Subcutaneous abdominal adipose tissue (tissue), 5 donors: ENCODE measurements around the gene GABBR2.

Source experiments
- H3K27ac ChIP-seq: one replicate; pipeline ENCODE4 v1.7.0; 2013; ENCODE audit warnings: low read depth, mild to moderate bottlenecking, inconsistent platforms, low read length, moderate library complexity
- H3K27me3 ChIP-seq, 5 donors: one replicate each; pipeline ENCODE4 v1.7.0; 2013; ENCODE audit warnings: low read length in 5 of 5, inconsistent platforms in 1 of 5; ENCODE audit not compliant: control insufficient read depth in 5 of 5, insufficient read depth in 4 of 5
- H3K36me3 ChIP-seq, 5 donors: one replicate each; pipeline ENCODE4 v1.7.0; 2013; ENCODE audit warnings: low read length in 5 of 5; ENCODE audit not compliant: control insufficient read depth in 5 of 5, insufficient read depth in 5 of 5
- H3K4me1 ChIP-seq, 5 donors: one replicate each; pipeline ENCODE4 v1.7.0; 2013; ENCODE audit warnings: low read length in 5 of 5, mild to moderate bottlenecking in 3 of 5, moderate library complexity in 1 of 5; ENCODE audit not compliant: control insufficient read depth in 5 of 5, insufficient read depth in 5 of 5
- H3K4me3 ChIP-seq, 5 donors: one replicate each; pipeline ENCODE4 v1.7.0; 2013; ENCODE audit warnings: low read length in 5 of 5, low read depth in 1 of 5
- H3K9ac ChIP-seq, 5 donors: one replicate each; pipeline ENCODE4 v1.7.0; 2013; ENCODE audit warnings: low read length in 5 of 5, mild to moderate bottlenecking in 4 of 5, moderate library complexity in 3 of 5
- H3K9me3 ChIP-seq, 5 donors: one replicate each; pipeline ENCODE4 v1.7.0; 2013; ENCODE audit warnings: low read length in 5 of 5; ENCODE audit not compliant: control insufficient read depth in 5 of 5
- donor health status: healthy.
- donor health status: healthy.
- donor health status: healthy.
- donor health status: healthy.
- donor health status: healthy.

GABBR2 gene

GRCh38 chr9:98369471-98369870 lies 339.3 kb downstream of the GABBR2 start:
- Histone ChIP-seq H3K27ac (no peak overlapping the region), H3K9me3 (peaks cover 3 to 19% (median 15%) of the 10 kb centered on the region in 5 donors), H3K36me3 (no peaks in the 10 kb centered on the region), H3K27me3 (peaks cover 0 to 7% (median 3%) of the 10 kb centered on the region in 5 donors), H3K4me3 (no peak overlapping the region), H3K9ac (no peak overlapping the region), H3K4me1 (no peaks in the 10 kb centered on the region)

- Histone ChIP-seq H3K27ac (no peak overlapping the region), H3K9me3 (peaks cover 3 to 19% (median 15%) of the 10 kb centered on the region in 5 donors), H3K4me1 (peaks cover 0 to 3% (median 0%) of the 10 kb centered on the region in 5 donors), H3K27me3 (peaks cover 0 to 7% (median 3%) of the 10 kb centered on the region in 5 donors), H3K36me3 (no peaks in the 10 kb centered on the region), H3K9ac (no peak overlapping the region), H3K4me3 (no peak overlapping the region)
These were observed 339.7 kb downstream of the GABBR2 start for GRCh38 chr9:98369066-98369425.

GRCh38 chr9:98368366-98369065 lies 340.2 kb downstream of the GABBR2 start:
- H3K36me3 ChIP-seq = no peaks in the 10 kb centered on the region
- no peak overlapping the region for H3K27ac ChIP-seq
- peaks cover 0 to 7% (median 3%) of the 10 kb centered on the region in 5 donors for H3K27me3 ChIP-seq
- peaks cover 3 to 19% (median 15%) of the 10 kb centered on the region in 5 donors for H3K9me3 ChIP-seq
- peaks cover 0 to 5% (median 0%) of the 10 kb centered on the region in 5 donors for H3K4me1 ChIP-seq
- H3K4me3 ChIP-seq = no peak overlapping the region
- no peak overlapping the region for H3K9ac ChIP-seq

- Histone ChIP-seq H3K27ac (no peak overlapping the region), H3K27me3 (peaks cover 0 to 7% (median 3%) of the 10 kb centered on the region in 5 donors), H3K9ac (no peak overlapping the region), H3K9me3 (peaks cover 3 to 19% (median 15%) of the 10 kb centered on the region in 5 donors), H3K4me3 (no peak overlapping the region), H3K36me3 (no peaks in the 10 kb centered on the region), H3K4me1 (peaks cover 0 to 5% (median 0%) of the 10 kb centered on the region in 5 donors)
These were observed 340.8 kb downstream of the GABBR2 start for GRCh38 chr9:98367923-98368322.

DNA sequence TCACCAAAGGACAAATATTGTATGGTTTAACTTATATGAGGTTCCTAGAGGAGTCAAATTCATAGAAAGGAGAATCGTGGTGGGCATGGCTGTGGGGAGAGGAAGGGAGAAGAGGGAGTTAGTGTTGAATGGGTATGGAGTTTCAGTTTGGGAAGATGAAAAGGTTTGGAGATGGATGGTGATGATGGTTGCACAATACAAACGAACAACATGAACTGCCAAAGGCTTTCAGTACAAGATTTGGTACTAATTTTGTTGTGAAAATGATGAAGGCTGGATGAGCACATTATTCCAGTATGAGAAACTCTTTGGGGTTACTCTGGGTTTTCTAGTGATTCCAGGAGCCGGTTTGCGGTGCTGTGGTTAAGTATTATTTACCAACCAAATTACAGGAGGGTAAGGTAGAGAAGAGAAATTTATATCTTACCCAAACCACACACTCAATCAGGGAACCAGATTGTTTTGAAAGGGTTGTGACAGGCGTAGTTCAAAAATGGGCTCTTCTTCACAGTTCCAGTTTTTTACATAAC lies 341.3 kb downstream of the GABBR2 start:
- Histone ChIP-seq H3K9ac (no peak overlapping the region), H3K27ac (no peak overlapping the region), H3K4me1 (peaks cover 0 to 5% (median 0%) of the 10 kb centered on the region in 5 donors), H3K36me3 (no peaks in the 10 kb centered on the region), H3K4me3 (no peak overlapping the region), H3K9me3 (peaks cover 3 to 19% (median 15%) of the 10 kb centered on the region in 5 donors), H3K27me3 (peaks cover 0 to 7% (median 3%) of the 10 kb centered on the region in 5 donors)

GRCh38 chr9:98365781-98366180 lies 343.0 kb downstream of the GABBR2 start:
- Histone ChIP-seq H3K9ac (no peak overlapping the region), H3K36me3 (no peaks in the 10 kb centered on the region), H3K27ac (no peak overlapping the region), H3K4me3 (no peak overlapping the region), H3K4me1 (peaks cover 0 to 5% (median 0%) of the 10 kb centered on the region in 5 donors), H3K9me3 (peaks cover 3 to 19% (median 15%) of the 10 kb centered on the region in 5 donors), H3K27me3 (peaks cover 0 to 8% (median 3%) of the 10 kb centered on the region in 5 donors)

- no peak overlapping the region for H3K9ac ChIP-seq
- peaks cover 0 to 5% (median 0%) of the 10 kb centered on the region in 5 donors for H3K4me1 ChIP-seq
- H3K27me3 ChIP-seq = peaks cover 0 to 10% (median 3%) of the 10 kb centered on the region in 5 donors
These were observed 343.5 kb downstream of the GABBR2 start for GRCh38 chr9:98365227-98365669.

DNA sequence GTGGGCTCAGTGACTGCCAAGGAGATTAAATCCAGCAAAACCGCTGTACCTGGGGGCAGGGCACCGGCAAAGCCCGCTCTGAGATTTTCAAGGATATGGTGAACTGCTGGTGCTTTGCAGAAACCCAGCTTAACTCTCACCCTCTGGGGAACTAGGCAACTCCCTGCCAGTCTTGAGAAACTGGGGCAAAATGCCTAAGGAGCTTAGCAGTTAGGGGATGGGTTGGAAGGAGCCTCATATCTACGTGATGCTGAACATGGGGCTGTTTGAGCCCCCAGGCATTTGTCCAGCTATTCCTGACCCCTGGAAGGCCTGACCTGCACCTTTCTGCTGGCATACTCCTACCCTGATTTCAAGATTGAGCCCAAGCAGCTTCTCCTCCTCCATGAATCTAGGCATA lies 344.6 kb downstream of the GABBR2 start:
- Histone ChIP-seq H3K27me3 (peaks cover 0 to 4% (median 3%) of the 10 kb centered on the region in 5 donors), H3K27ac (no peak overlapping the region), H3K9me3 (peaks cover 3 to 19% (median 15%) of the 10 kb centered on the region in 5 donors)

More at GRCh38 chr9:98365227-98365669, 343.5 kb downstream of the GABBR2 start:
- Histone ChIP-seq H3K36me3 (no peaks in the 10 kb centered on the region), H3K27ac (no peak overlapping the region), H3K9me3 (peaks cover 3 to 19% (median 15%) of the 10 kb centered on the region in 5 donors), H3K4me3 (peak overlapping the region in 1 of 5 donors; percentile 0)

DNA sequence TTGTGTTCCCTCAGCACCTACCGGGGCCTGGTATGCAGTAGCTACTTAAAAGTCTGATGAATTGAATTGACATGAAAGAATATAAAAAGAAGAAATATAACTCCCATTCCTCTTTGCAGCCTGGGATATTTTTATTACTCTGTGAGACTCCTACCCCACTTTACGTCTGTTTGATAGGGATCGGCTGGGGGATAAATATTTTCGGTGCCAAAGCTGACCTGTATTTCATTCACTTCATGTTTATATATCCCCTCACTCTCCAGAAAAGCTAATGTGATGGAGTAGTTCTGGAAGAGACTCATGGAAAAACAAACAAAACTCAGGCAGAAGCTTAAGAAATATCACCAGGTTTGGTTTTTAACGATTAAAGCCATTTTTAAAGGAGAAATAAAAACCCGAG lies 345.1 kb downstream of the GABBR2 start:
- Histone ChIP-seq H3K27me3 (peaks cover 0 to 4% (median 1%) of the 10 kb centered on the region in 5 donors), H3K9ac (peak overlapping the region in 1 of 5 donors; percentile 12), H3K27ac (no peak overlapping the region), H3K4me3 (no peak overlapping the region), H3K36me3 (no peaks in the 10 kb centered on the region), H3K9me3 (peaks cover 3 to 19% (median 15%) of the 10 kb centered on the region in 5 donors), H3K4me1 (peaks cover 0 to 5% (median 0%) of the 10 kb centered on the region in 5 donors)

More for the DNA sequence above, 344.6 kb downstream of the GABBR2 start:
- Histone ChIP-seq H3K36me3 (no peaks in the 10 kb centered on the region), H3K9ac (peak overlapping the region in 1 of 5 donors; percentile 12), H3K4me3 (no peak overlapping the region), H3K4me1 (peaks cover 0 to 5% (median 0%) of the 10 kb centered on the region in 5 donors)
